B cell (primary cell): ENCODE measurements around the gene DPH2. TPM values are rescaled to one million over a fixed set of nuclear protein-coding genes. Genes with fewer than 3 reads are reported as not detected.

Experiments
- ATAC-seq: fragments of 200-7000 bp; cut with Tn5 transposase; one replicate; pipeline ENCODE4 v1.10.0; 2021; ENCODE audit warnings: low read depth, mild to moderate bottlenecking, moderate number of reproducible peaks, moderate library complexity
- CTCF ChIA-PET: fragments of 350-600 bp; sonication (Branson Sonifier 250); formaldehyde crosslinking; loops from one replicate; lab custom pipeline; 2021; ENCODE audit warnings: antibody characterized with exemption, inconsistent platforms; lab: Charles Lee
- POLR2A ChIA-PET: fragments of 350-600 bp; sonication (Branson Sonifier 250); formaldehyde crosslinking; loops from one replicate; lab custom pipeline; 2021; ENCODE audit warnings: antibody characterized with exemption; lab: Charles Lee
- DNase-seq: peaks from one replicate; pipeline ENCODE4 v3.0.0; 2013
- H2AFZ ChIP-seq: 2 replicates; pipeline ENCODE4 v1.6.1; 2012; ENCODE audit warnings: mild to moderate bottlenecking, low read depth, low read length; ENCODE audit not compliant: insufficient read depth, poor library complexity, severe bottlenecking
- H3K27ac ChIP-seq, 2 donors: 1 replicate in 1 of 2; 2 replicates in 1 of 2; pipeline ENCODE4 v1.5.1; 2012 to 2013; ENCODE audit warnings: low read length in 2 of 2, mild to moderate bottlenecking in 2 of 2, moderate library complexity in 1 of 2
- H3K27me3 ChIP-seq, 4 experiments: fragments of 200-600 bp in 1 of 4; sonication (generic) in 1 of 4; replicated peaks in 1 of 4; 1 replicate in 2 of 4; 2 replicates in 2 of 4; pipeline versions ENCODE4 v1.6.1 to v1.7.0; 2013 to 2016; ENCODE audit warnings: low read length in 3 of 4, mild to moderate bottlenecking in 2 of 4, mixed read lengths in 1 of 4, moderate library complexity in 1 of 4; ENCODE audit not compliant: insufficient read depth in 4 of 4, control insufficient read depth in 3 of 4; ENCODE audit errors: control extremely low read depth in 1 of 4
- H3K36me3 ChIP-seq, 2 experiments: replicated peaks in 1 of 2; 1 replicate in 1 of 2; 2 replicates in 1 of 2; pipeline versions ENCODE4 v1.6.1 to v1.7.1; 2013; ENCODE audit warnings: low read length in 1 of 2; ENCODE audit not compliant: insufficient read depth in 2 of 2, control insufficient read depth in 1 of 2; ENCODE audit errors: control extremely low read depth in 1 of 2, extremely low read depth in 1 of 2
- H3K4me1 ChIP-seq, 2 donors: fragments of 200-600 bp in 1 of 2; sonication (generic) in 1 of 2; 1 replicate in 1 of 2; 2 replicates in 1 of 2; pipeline versions ENCODE4 v1.5.1 to v1.6.1; 2013 to 2017; ENCODE audit warnings: low read length in 2 of 2; ENCODE audit not compliant: control insufficient read depth in 2 of 2, insufficient read depth in 2 of 2
- H3K4me2 ChIP-seq: replicated peaks from 2 replicates; pipeline ENCODE3; 2012; ENCODE audit warnings: mild to moderate bottlenecking, low read depth, low read length; ENCODE audit not compliant: poor library complexity, severe bottlenecking
- H3K4me3 ChIP-seq, 5 experiments: fragments of 200-600 bp in 1 of 5; sonication (generic) in 1 of 5; 1 replicate in 3 of 5; 2 replicates in 2 of 5; pipeline versions ENCODE4 v1.5.1 to v1.7.0; 2011 to 2016; ENCODE audit warnings: low read length in 4 of 5, mild to moderate bottlenecking in 4 of 5, low read depth in 2 of 5, control low read depth in 1 of 5, moderate library complexity in 1 of 5; ENCODE audit not compliant: insufficient read depth in 1 of 5; ENCODE audit errors: control extremely low read depth in 1 of 5, extremely low read depth in 1 of 5
- H3K79me2 ChIP-seq: fragments of 200-600 bp; sonication (generic); one replicate; pipeline ENCODE4 v1.6.0; 2016; ENCODE audit warnings: low read length; ENCODE audit not compliant: control insufficient read depth, insufficient read depth
- H3K9ac ChIP-seq: fragments of 200-600 bp; sonication (generic); 2 replicates; pipeline ENCODE4 v1.6.1; 2017; ENCODE audit warnings: mild to moderate bottlenecking, low read length, moderate library complexity
- H3K9me3 ChIP-seq, 3 donors: one replicate each; pipeline versions ENCODE4 v1.6.1 to v1.7.1; 2013; ENCODE audit warnings: low read length in 2 of 3; ENCODE audit not compliant: control insufficient read depth in 2 of 3, insufficient read depth in 1 of 3; ENCODE audit errors: control extremely low read depth in 1 of 3
- H4K20me1 ChIP-seq: 2 replicates; pipeline ENCODE4 v1.6.0; 2012; ENCODE audit warnings: mild to moderate bottlenecking, low read length; ENCODE audit not compliant: insufficient read depth, control insufficient read depth, poor library complexity, severe bottlenecking
- H3K27ac Mint-ChIP-seq: one replicate; pipeline ENCODE4 v1.8.0; 2021; ENCODE audit warnings: mixed read lengths
- H3K27me3 Mint-ChIP-seq: one replicate; pipeline ENCODE4 v1.8.0; 2021; ENCODE audit warnings: mixed read lengths
- H3K4me1 Mint-ChIP-seq: one replicate; pipeline ENCODE4 v1.8.0; 2021; ENCODE audit warnings: mixed read lengths
- H3K4me3 Mint-ChIP-seq: one replicate; pipeline ENCODE4 v1.8.0; 2021; ENCODE audit warnings: mixed read lengths
- H3K9me3 Mint-ChIP-seq: one replicate; pipeline ENCODE4 v1.8.0; 2022; ENCODE audit warnings: mixed read lengths; ENCODE audit not compliant: insufficient read depth
- EZH2 ChIP-seq: IDR thresholded peaks from 2 replicates; pipeline ENCODE4 v1.6.1; 2012; ENCODE audit warnings: borderline replicate concordance, low read depth, mild to moderate bottlenecking, moderate library complexity, low read length; ENCODE audit not compliant: insufficient read depth, poor library complexity, severe bottlenecking
- WGBS: methylation state at CpG from one replicate; pipeline ENCODE4 v1.1.5; 2013; ENCODE audit warnings: missing lambda C conversion rate; ENCODE audit not compliant: insufficient coverage; 5-methylcytosine and 5-hydroxymethylcytosine counted together
- intact Hi-C: fragments of 100-400 bp; cut with micrococcal nuclease; formaldehyde crosslinking; loops from one replicate; pipeline ENCODE4 v1.10.0; 2022
- polyA plus RNA-seq: library from polyadenylated mRNA; depleted of rRNA; stranded (reverse); fragments of >200 nt; gene quantifications from 2 replicates; pipeline ENCODE4 v1.2.3, GENCODE V29; 2012
- total RNA-seq, 2 donors: library from RNA; stranded (reverse); fragments of 120-200 nt in 1 of 2; gene quantifications; 1 replicate in 1 of 2; 2 replicates in 1 of 2; pipeline versions ENCODE4 v1.2.3 to v1.2.4, GENCODE V29; 2013 to 2022
- TF ChIP-seq, protein P1 (sequence below): fragments of 200-600 bp; IDR thresholded peaks from one replicate; pipeline ENCODE4 v1.8.0; 2022; ENCODE audit warnings: antibody characterized with exemption, mild to moderate bottlenecking

The DPH2 gene
- total and polyA plus RNA-seq, 2 donors (not counting 1 experiment from before 2014, with no cell fraction given): 30.5 to 71.9 TPM

GRCh38 chr1:44012404-44012803 is 42.6 kb downstream of the DPH2 start:
- Mint-ChIP-seq H3K4me3 (no peak overlapping the region), H3K27ac (no peak overlapping the region), H3K9me3 (no peaks in the 10 kb centered on the region), H3K4me1 (no peaks in the 10 kb centered on the region), H3K27me3 (peaks cover 9% of the 10 kb centered on the region)
- ChIA-PET POLR2A (no interaction called here), CTCF (interaction anchor here (1.3 to 2.6 kb wide), 2 partner anchors 24 to 78 kb away, joined by 3 to 11 read pairs; no protein-coding TSS in a partner anchor)
- Histone ChIP-seq H3K36me3 (no peaks in the 10 kb centered on the region), H3K4me3 (no peak overlapping the region), H3K27me3 (no peaks in the 10 kb centered on the region), H3K4me1 (no peaks in the 10 kb centered on the region), H3K4me2 (no peak overlapping the region), H4K20me1 (no peaks in the 10 kb centered on the region), H3K9ac (no peak overlapping the region), H3K27ac (no peak overlapping the region), H3K79me2 (no peaks in the 10 kb centered on the region), H2AFZ (no peak overlapping the region), H3K9me3 (no peaks in the 10 kb centered on the region)
- TF ChIP-seq, protein P1, sequence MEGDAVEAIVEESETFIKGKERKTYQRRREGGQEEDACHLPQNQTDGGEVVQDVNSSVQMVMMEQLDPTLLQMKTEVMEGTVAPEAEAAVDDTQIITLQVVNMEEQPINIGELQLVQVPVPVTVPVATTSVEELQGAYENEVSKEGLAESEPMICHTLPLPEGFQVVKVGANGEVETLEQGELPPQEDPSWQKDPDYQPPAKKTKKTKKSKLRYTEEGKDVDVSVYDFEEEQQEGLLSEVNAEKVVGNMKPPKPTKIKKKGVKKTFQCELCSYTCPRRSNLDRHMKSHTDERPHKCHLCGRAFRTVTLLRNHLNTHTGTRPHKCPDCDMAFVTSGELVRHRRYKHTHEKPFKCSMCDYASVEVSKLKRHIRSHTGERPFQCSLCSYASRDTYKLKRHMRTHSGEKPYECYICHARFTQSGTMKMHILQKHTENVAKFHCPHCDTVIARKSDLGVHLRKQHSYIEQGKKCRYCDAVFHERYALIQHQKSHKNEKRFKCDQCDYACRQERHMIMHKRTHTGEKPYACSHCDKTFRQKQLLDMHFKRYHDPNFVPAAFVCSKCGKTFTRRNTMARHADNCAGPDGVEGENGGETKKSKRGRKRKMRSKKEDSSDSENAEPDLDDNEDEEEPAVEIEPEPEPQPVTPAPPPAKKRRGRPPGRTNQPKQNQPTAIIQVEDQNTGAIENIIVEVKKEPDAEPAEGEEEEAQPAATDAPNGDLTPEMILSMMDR: no peak
- TF ChIP-seq EZH2: no peak
- no peak for DNase-seq
- intact Hi-C loops: no loop called here
- ATAC-seq: no peak
- 100% methylated on average over 1 of the region's 2 CpGs for WGBS

- Histone ChIP-seq H3K9me3 (no peaks in the 10 kb centered on the region), H3K4me3 (no peak overlapping the region), H3K4me2 (no peak overlapping the region), H3K27ac (no peak overlapping the region), H4K20me1 (no peaks in the 10 kb centered on the region), H3K36me3 (no peaks in the 10 kb centered on the region), H3K79me2 (no peaks in the 10 kb centered on the region), H3K9ac (no peak overlapping the region), H3K4me1 (no peaks in the 10 kb centered on the region), H3K27me3 (no peaks in the 10 kb centered on the region), H2AFZ (no peak overlapping the region)
- ChIA-PET CTCF (interaction anchor here (1.3 to 3.0 kb wide), 3 partner anchors 7 to 78 kb away, joined by 3 to 21 read pairs (median 8); partner anchors contain the start of gene SLC6A9), POLR2A (no interaction called here)
- no peak overlapping the region for H3K27ac Mint-ChIP-seq
- 26% methylated on average over 13 of the region's 13 CpGs for WGBS
- H3K4me3 Mint-ChIP-seq: no peak overlapping the region
- TF ChIP-seq, protein P1: no peak
- TF ChIP-seq EZH2: no peak
- H3K9me3 Mint-ChIP-seq: no peaks in the 10 kb centered on the region
- ATAC-seq: no peak
- H3K27me3 Mint-ChIP-seq: peaks cover 9% of the 10 kb centered on the region
- intact Hi-C loops: no loop called here
- no peaks in the 10 kb centered on the region for H3K4me1 Mint-ChIP-seq
- no peak for DNase-seq
Observed at GRCh38 chr1:44012941-44013609, 43.3 kb downstream of the DPH2 start.
